Measurements from ENCODE around the gene CPED1.

Gene CPED1

DNA sequence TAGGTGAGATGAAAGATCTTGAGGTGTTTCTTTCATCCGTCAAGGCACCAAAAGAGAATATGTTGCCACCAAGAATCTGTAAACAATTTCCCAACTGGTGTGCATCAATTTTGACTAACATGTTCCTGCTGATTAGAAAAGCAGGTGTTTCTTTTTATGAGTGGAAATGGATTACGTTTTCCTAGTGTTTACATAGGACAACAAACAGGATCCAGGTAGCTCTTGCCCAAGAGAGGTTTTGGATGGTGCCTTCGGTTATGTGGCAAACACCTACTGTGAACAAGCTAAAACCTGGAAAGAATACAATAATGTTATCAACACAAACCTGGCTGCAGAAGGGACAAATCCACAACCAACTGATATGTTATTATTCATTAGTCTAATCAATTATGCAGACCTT lies 286.7 kb downstream of the CPED1 start:
- Histone ChIP-seq H3K27me3 (replicated peaks) (no peaks in the 10 kb centered on the region), H3K36me3 (replicated peaks) (no peaks in the 10 kb centered on the region), H3K4me3 (ENCODE audit: low read depth, low read length) (no peak overlapping the region), H3K27ac (no peak overlapping the region)
- TF ChIP-seq, protein P1, sequence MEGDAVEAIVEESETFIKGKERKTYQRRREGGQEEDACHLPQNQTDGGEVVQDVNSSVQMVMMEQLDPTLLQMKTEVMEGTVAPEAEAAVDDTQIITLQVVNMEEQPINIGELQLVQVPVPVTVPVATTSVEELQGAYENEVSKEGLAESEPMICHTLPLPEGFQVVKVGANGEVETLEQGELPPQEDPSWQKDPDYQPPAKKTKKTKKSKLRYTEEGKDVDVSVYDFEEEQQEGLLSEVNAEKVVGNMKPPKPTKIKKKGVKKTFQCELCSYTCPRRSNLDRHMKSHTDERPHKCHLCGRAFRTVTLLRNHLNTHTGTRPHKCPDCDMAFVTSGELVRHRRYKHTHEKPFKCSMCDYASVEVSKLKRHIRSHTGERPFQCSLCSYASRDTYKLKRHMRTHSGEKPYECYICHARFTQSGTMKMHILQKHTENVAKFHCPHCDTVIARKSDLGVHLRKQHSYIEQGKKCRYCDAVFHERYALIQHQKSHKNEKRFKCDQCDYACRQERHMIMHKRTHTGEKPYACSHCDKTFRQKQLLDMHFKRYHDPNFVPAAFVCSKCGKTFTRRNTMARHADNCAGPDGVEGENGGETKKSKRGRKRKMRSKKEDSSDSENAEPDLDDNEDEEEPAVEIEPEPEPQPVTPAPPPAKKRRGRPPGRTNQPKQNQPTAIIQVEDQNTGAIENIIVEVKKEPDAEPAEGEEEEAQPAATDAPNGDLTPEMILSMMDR (IDR thresholded peaks at IDR 0.05; ENCODE audit: low read depth, low read length, missing control alignments) = no peak
- in situ Hi-C loops (cut with HindIII; ENCODE audit: low pct_ligation_motif_present, low sequenced_read_pairs) = no loop called here
- DNase-seq = no peak

DNA sequence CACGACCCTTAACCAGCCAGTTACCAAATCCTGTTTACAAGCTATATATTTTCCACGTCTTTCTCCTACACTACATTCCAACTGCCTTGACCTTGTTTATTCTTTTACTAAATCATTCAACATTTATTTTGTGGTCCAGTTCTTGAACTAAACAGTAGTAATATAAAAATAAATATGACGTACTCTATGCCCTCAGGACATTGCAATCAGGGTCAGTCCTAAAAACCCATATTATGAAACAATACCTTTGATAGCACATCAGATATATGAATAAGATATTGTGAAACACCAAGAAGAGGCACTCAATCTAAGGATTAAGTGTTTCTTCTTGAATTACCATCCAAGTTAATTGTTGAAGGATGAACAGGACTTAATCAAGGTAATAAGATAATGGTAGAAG lies 287.8 kb downstream of the CPED1 start:
- Histone ChIP-seq H3K27ac (no peak overlapping the region), H3K27me3 (replicated peaks) (no peaks in the 10 kb centered on the region), H3K4me3 (ENCODE audit: low read depth, low read length) (no peak overlapping the region), H3K36me3 (replicated peaks) (no peaks in the 10 kb centered on the region)
- in situ Hi-C loops (cut with HindIII; ENCODE audit: low pct_ligation_motif_present, low sequenced_read_pairs) = no loop called here
- no peak for DNase-seq
- TF ChIP-seq, protein P1 (IDR thresholded peaks at IDR 0.05; ENCODE audit: low read depth, low read length, missing control alignments) = no peak

DNA sequence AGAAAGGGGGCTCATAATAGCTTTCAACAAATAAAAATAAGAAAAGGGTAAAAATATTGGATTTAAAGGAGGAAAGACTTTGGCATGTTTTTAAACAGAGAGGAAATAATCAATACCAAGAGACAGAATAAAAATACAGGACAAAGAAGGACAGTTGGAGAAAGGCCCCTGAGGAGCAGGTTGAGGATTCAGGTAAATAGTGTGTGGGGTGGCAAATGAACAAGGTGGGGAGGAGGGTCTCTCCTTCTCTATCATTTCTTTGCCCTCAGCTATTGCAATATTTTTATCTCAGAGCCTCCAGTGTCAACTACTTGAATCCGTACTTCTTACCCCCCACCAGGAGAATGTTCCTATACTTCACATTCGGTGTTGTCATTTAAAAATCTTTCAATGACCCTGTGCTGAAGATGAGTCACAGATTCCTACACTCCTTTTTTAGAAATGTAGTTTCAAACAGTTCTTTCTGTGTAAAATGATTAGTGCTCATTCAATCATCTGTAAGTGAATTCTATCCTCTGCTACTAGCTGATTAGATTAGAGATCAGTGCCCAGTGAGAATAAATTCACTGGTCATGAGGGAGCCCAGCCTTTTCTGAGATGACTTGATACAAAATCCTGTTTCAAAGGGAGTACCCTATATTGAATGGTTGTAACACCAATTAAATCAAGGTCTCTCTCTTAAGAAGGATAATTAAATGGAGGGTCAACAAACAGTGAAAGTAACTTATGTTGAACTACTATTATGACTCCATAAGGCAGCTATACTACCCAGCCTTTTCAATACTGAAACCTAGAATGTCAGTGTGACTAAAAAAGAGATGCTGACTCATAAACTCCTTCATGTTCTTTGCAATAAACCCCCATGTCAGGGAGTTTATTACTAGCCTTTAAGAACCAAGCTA lies 289.9 kb downstream of the CPED1 start:
- H3K36me3 ChIP-seq (replicated peaks) = no peaks in the 10 kb centered on the region
- H3K27ac ChIP-seq = peak overlapping the region; percentile 76
- in situ Hi-C loops (cut with HindIII; ENCODE audit: low pct_ligation_motif_present, low sequenced_read_pairs) = no loop called here
- peak; percentile 23 for DNase-seq
- no peak overlapping the region for H3K4me3 ChIP-seq (ENCODE audit: low read depth, low read length)
- TF ChIP-seq, protein P1 (IDR thresholded peaks at IDR 0.05; ENCODE audit: low read depth, low read length, missing control alignments) = no peak
- no peaks in the 10 kb centered on the region for H3K27me3 ChIP-seq (replicated peaks)

DNA sequence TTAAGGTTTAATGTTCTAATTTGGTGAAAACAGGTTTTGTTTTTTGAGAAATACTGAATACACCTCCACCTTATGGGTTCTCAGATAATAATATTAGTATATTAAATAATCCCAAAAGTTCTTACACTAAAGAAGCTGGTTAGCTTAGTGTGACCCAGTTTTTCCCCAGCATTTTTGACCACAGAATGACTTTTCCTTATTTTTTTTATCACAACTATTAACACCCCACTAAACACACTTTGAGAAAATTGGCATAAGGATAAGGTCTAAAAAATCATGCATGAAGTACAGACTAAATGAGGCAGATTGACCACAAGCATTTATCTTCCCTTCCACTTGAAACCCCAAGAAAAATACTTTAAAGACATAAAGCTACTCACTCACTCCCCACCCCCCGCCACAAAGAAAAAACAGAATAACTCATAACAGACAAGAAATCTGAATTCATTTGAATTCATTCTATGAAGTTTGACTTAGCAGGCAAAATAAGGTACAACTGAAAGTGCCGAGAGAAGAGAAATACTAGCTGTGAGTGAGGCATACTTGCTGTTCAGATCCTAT lies 290.6 kb downstream of the CPED1 start:
- in situ Hi-C loops (cut with HindIII; ENCODE audit: low pct_ligation_motif_present, low sequenced_read_pairs) = no loop called here
- peak; percentile 6 for DNase-seq
- Histone ChIP-seq H3K36me3 (replicated peaks) (no peaks in the 10 kb centered on the region), H3K27me3 (replicated peaks) (no peaks in the 10 kb centered on the region), H3K27ac (peak overlapping the region; percentile 76), H3K4me3 (ENCODE audit: low read depth, low read length) (no peak overlapping the region)
- TF ChIP-seq, protein P1 (IDR thresholded peaks at IDR 0.05; ENCODE audit: low read depth, low read length, missing control alignments) = no peak

DNA sequence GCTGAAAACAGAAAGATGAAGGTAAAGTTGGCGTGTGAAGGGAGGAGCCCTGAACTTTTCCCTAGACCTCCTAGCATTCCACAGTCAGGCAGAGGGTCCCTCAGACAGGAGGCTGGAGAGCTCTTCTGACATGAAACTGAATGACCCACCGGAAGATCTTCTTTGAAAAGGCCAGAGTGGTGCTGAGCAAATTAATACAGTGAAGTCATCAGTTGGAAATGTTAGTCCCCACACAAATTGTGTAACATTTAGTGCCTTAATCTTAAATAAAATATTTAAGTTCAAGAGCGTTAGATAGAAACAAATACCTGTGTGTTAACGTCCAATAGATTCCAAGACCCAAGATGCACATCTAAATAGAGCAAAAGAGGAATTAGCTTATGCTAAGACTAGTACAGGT lies 291.3 kb downstream of the CPED1 start:
- in situ Hi-C loops (cut with HindIII; ENCODE audit: low pct_ligation_motif_present, low sequenced_read_pairs) = no loop called here
- no peaks in the 10 kb centered on the region for H3K36me3 ChIP-seq (replicated peaks)
- TF ChIP-seq, protein P1 (IDR thresholded peaks at IDR 0.05; ENCODE audit: low read depth, low read length, missing control alignments) = no peak
- no peak overlapping the region for H3K4me3 ChIP-seq (ENCODE audit: low read depth, low read length)
- H3K27ac ChIP-seq = peak overlapping the region; percentile 76
- H3K27me3 ChIP-seq (replicated peaks) = no peaks in the 10 kb centered on the region
- no peak for DNase-seq
